HG03439 (cell line): Measurements from ENCODE around the gene KCNA2.

ENCODE experiments used
- ATAC-seq: cut with Tn5 transposase; IDR thresholded peaks from one replicate; pipeline ENCODE4 v1.9.1; 2021; ENCODE audit warnings: mild to moderate bottlenecking, moderate library complexity; ENCODE audit not compliant: unreplicated experiment

The KCNA2 gene

DNA sequence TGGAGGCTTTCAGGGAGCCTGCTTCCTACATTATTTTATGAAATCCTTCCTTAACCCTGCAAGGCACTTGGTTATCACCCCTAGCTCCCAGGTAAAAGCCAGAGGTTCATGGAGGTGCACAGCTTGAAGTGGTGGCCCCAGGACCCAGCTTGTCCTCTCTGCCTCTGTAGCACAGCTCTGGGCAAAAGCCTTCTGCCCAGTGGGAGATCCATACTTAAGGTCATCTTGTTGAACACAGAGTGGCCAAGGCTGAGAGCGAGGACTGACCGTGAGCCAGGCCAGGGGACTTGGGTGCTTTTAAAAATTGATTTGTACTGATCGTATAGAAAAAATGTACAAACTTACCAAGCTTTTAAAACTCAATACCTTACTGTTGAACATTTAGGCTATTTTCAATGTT, 33.4 kb downstream of the KCNA2 start:
- ATAC-seq, result no peak

DNA sequence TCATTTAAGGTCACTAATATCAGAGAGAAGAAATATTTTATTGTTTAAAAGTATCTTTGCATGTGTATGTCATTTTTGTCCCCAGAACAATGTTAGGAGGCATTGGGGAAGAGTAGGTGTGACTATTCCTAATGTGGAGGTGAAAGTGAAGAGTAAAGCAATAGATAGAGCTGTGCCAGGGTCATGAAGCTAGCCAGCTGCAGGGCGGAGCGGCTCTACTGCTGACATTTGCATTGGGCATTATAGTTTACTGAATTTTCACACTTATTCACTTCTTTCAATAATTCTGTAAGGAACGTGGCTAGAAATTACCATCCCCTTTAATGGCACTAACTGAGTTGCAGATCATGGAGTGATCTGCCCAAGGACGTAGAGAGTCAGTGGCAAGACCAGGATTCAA, 35.3 kb downstream of the KCNA2 start:
- no peak for ATAC-seq

DNA sequence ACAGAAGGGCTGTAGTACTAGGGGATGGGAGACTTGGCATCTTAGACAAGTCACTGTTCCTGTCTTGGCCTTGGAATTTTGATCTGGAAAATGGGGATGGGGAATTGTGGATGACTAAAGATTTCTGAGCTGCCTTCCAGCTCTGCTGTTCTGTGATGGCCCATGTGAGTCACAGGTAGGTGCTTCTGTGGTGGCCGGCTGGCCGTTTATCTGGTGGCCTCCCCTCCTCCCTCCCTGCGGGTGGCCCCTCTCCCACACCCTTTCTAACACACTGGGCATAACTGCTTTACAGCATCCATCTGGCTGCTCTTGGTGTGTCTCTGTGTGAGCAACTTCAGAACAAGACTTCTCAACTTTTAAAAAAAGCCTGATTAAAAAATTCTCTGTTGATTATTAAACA, 35.9 kb downstream of the KCNA2 start:
- ATAC-seq, result no peak

- no peak for ATAC-seq
These were observed 39.3 kb downstream of the KCNA2 start for GRCh38 chr1:110566836-110567235.

GRCh38 chr1:110565565-110565964, 40.6 kb downstream of the KCNA2 start:
- no peak for ATAC-seq

- no peak for ATAC-seq
These were observed 43.1 kb downstream of the KCNA2 start for GRCh38 chr1:110563089-110563488.

GRCh38 chr1:110561596-110561995, 44.6 kb downstream of the KCNA2 start:
- no peak for ATAC-seq

DNA sequence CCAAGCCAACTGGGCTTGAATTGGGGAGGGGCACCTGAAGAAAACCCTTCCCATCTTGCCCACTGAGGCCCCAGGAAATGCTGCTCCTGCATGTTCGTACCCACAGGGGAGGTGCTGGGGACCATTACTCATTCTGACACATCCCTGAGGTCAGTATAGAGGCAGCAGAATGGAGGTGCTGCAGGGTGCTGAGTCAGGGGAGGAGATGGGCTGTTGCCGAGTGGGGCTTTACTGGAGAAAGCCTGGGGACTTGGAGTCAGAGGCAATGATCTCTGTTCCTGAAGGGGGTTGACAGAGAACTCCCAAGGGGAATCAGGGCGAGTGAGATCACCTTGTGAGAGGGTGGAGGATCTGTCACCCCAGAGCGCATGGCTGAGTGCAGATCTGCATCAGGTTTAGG, 47.0 kb downstream of the KCNA2 start:
- ATAC-seq, result no peak

DNA sequence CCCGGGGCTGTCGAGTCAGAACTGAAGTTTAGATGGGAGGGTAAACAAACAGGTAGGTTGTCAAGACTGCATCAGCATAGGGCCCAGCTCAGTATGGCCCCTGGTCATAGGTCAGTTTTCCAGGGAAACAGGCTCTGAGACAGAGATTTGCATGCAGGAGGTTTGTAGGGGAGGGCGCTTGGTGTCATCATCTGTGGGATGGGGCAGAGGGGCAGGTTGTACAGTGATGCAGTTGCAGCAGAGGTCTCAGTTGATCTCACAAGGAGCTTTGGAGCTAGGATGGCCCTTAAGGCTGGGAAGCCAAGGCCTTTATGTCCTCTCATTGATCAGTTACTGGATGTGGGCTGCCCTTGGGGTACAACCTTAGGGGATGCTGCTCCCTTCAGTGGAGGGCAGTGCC, 48.7 kb downstream of the KCNA2 start:
- no peak for ATAC-seq

DNA sequence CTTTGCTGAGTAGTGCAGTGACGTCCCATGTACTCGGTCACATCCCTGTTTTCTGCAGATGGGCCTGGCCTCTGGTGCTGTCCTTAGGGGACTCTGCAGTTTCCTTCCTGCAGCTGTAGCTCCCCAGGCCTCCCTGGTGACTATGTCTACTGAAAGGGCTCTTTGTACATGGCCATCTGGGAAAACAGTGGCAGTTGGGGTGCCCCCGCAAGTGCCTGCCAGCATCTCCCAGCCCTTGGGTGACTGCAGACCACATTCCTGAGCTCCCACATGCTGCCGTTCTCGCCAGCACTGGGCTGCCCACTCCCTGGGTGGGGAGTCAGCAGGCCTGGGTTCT, 49.7 kb downstream of the KCNA2 start:
- ATAC-seq, result no peak

- no peak for ATAC-seq
These were observed 50.2 kb downstream of the KCNA2 start for GRCh38 chr1:110555807-110556470.

GRCh38 chr1:110554871-110555801, 51.0 kb downstream of the KCNA2 start:
- ATAC-seq, result no peak

DNA sequence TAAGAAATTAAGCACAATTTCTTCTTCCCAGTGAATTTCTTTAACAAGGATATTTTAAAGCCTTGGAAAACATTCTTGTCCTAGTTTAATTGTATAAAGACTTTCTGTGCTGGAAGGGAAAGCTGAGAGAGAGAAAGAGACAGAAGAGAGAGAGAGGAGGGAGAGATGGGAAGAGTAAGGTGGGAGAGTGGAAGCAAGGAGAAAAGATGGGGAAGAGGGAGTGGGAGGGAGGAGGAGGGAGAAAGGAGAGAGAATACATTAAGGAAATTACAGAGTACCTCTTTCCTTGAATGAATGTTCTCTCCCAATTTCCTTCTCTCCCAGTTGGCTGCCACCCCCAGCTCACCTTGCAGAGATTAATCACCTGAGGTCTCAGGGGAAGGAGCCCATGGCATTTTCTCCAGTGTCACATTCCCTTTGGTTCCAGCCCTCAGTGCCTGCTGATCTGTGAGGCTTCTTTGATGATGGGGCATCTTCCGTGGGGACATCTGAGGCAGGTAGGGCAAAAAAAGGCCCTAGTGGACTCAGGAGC, 54.8 kb downstream of the KCNA2 start:
- no peak for ATAC-seq

DNA sequence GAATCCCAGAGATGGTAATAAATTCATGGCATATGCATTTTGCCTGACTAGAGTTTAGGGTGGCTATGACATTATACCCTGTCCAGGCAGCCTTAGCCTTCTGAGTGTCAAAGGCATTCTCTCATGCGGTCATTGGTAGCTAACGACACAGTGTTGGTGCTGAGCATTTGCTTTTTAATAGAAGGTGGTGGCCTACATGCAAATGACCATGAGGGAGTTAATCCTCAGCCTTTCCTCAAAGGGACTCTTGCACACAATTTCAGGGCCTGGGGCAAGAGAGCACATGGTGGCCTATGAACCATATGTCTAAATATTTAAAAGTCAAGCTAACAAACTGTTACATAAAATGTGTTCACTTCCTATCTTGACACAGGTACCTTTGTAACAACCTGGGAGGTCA, 56.3 kb downstream of the KCNA2 start:
- no peak for ATAC-seq

DNA sequence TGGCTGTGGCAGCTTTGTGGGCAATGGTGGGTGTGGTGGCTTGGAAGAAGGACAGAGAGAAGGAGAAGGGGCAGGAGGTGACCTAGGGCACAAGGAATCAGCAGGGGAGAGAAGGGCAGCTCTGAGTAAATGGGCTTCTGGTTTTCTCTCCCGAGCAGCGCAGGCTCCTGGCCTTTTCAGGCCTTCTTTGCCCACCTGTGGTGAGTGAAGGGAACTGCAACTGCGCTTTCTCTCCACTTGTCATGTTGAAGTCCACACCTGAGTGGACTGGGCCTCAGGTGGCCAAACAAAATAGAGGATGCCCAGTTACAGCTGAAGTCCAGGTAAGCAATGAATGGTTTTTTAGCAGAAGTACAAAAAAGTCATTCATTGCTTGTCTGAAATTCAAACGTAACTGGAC, 57.8 kb downstream of the KCNA2 start:
- ATAC-seq, result no peak

GRCh38 chr1:110547017-110547416, 59.1 kb downstream of the KCNA2 start:
- no peak for ATAC-seq

DNA sequence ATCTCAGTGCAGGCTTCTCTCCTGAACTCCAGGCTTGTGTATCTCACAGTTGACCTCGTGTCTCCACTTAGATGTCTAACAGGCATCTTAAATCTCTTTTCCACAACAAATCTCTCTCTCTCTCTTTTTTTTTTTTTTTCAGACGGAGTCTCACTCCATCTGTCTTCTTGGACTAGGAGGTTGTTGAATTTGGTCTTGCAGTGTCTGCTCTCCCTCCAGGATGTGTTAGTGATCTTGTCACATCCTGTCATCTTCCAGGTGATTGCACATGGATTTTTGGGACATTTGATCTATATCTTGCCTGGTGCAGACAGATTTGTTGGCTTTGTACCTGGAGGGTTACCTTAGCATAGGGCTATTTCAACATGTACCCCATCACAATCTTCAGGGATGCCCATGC, 60.7 kb downstream of the KCNA2 start:
- no peak for ATAC-seq

DNA sequence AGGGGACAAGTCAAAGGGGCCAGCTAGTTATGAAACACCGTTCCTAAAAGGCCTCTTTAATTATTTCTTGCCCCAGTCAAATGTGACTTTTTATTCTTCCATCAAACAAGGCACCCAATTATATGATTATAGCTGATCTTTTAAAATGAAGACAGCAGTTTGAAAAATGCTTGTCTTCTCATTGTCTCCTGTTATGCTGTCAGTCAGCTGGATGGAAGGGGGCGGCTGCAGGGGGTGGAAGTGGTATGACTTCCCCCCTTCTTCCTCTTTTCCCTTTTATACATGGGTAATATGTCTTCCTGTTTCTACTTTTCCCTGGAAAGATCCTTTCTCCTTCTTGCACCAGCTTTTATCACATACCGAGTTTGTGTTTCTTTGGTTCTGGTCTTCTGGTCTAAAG, 61.4 kb downstream of the KCNA2 start:
- ATAC-seq, result no peak
